ENCODE data around the gene SLC48A1. TPM values are rescaled to one million over a fixed set of nuclear protein-coding genes. Genes with fewer than 3 reads are reported as not detected.

The SLC48A1 gene
- total and polyA plus RNA-seq, 4 donors: 19.7 to 51.3 (median 34.7) TPM

DNA sequence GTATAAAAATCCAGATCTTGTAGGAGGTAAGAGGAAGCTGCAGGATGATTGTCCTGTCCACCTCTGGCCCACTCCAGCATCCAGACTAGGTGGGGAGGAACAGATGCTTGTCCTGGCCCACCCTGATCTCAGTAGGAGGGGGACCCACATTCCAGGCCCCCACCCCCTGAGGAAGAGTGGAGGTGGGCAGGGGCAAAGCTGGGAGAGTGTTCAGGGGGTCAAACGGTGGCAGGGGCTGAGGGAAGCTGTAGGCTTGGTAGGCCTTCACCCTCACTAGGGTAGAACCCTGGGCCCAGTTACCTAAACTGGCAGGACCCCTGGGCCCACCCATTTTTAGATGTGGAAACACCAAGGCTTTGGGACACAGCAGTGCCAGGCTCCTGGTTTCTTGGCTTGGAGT, 4.1 kb downstream of the SLC48A1 start:
- Histone ChIP-seq H3K4me1 (ENCODE audit: control insufficient read depth in 1 of 2, insufficient read depth in 2 of 2, low read length in 2 of 2) (peaks cover 0 to 5% of the 10 kb centered on the region in 2 donors), H3K36me3 (ENCODE audit: control insufficient read depth in 1 of 2, insufficient read depth in 2 of 2, low read length in 1 of 2) (no peaks in the 10 kb centered on the region), H3K9me3 (ENCODE audit: control insufficient read depth, low read length) (no peaks in the 10 kb centered on the region), H3K27me3 (ENCODE audit: control insufficient read depth in 1 of 2, insufficient read depth in 2 of 2, low read length in 1 of 2) (no peaks in the 10 kb centered on the region), H3K27ac (ENCODE audit: low read depth in 1 of 2, low read length in 2 of 2) (peak overlapping the region; percentile 33 to 46), H3K4me3 (ENCODE audit: low read length in 2 of 2) (no peak overlapping the region)
- WGBS, 2 donors: 63 to 71% methylated on average over 1 of the region's 1 CpG
- no peak for DNase-seq
- ATAC-seq (ENCODE audit: low FRiP score): no peak
- intact Hi-C loops (cut with DNase I): loop anchor here in 1 of 2 donors (5.0 kb wide), 1 partner anchor 60 kb away; no protein-coding TSS in a partner anchor

DNA sequence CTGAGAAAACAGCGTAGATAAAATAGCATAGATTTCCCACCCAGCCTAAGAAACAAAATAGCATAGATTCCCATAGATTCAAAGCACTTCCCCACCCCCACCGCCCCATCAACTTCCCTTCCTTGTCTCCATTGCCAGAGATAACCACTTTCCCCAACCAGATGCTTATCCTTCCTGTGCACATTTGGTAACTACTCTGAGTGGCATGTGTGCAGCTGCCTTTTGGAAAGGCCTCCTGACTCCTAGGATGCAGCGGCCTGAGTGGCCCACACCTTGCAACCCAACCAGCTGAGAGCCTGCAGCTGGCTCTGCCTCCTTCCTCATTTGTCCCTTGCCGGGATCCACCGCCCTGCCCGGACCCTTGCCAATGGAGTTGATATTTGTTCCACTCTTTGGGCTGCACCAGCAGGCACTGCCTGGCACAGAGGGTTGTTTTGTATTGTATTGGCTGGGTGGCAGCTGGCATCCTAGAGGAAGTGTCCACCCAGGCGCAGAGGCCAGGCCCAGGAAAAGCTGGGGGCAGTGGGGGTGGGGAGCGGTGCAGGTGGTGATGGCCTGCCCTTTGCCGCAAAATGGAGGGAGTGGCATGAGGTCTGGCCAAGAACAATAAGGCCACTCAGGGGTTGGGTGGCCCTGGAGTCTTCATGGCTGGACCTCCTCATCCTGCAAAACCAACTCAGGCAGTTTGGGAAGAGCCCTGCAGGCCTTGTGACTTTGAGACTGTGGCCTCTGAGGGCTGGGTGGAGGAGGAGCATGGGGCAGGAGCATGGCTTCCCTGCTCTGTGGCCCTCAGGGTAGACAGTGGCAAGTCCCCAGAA, 4.9 kb downstream of the SLC48A1 start:
- no peak for DNase-seq
- H3K4me3 ChIP-seq (ENCODE audit: low read length in 2 of 2): no peak overlapping the region
- no peak for ATAC-seq (ENCODE audit: low FRiP score)

DNA sequence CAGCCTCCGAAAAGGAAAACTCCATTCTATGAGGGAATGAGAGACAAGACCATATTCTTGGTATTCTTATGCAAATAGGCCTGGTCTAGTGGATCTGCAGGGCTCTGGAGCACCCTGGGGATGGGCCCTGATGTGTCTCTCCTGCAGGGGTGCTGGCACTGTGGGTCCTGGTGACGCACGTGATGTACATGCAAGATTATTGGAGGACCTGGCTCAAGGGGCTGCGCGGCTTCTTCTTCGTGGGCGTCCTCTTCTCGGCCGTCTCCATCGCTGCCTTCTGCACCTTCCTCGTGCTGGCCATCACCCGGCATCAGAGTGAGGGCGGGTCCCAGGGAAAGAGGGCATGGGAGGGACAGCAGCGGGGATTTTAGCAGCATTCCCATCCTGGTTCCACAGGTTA, 5.8 kb downstream of the SLC48A1 start:
- Histone ChIP-seq H3K9me3 (ENCODE audit: control insufficient read depth, low read length) (no peaks in the 10 kb centered on the region), H3K4me1 (ENCODE audit: control insufficient read depth in 1 of 2, insufficient read depth in 2 of 2, low read length in 2 of 2) (peaks cover 0 to 5% of the 10 kb centered on the region in 2 donors), H3K36me3 (ENCODE audit: control insufficient read depth in 1 of 2, insufficient read depth in 2 of 2, low read length in 1 of 2) (peaks cover 2% of the 10 kb centered on the region in 2 donors), H3K27ac (ENCODE audit: low read depth in 1 of 2, low read length in 2 of 2) (no peak overlapping the region), H3K4me3 (ENCODE audit: low read length in 2 of 2) (no peak overlapping the region), H3K27me3 (ENCODE audit: control insufficient read depth in 1 of 2, insufficient read depth in 2 of 2, low read length in 1 of 2) (no peaks in the 10 kb centered on the region)
- WGBS, 2 donors: 35 to 36% methylated on average over 14 of the region's 14 CpGs
- DNase-seq: peak in 1 of 2 donors; percentile 76
- intact Hi-C loops (cut with DNase I): loop anchor here (1.0 to 5.0 kb wide), 4 partner anchors 58 to 62 kb away; no protein-coding TSS in a partner anchor
- ATAC-seq (ENCODE audit: low FRiP score): no peak

More for the DNA sequence above, 4.9 kb downstream of the SLC48A1 start:
- peaks cover 0 to 2% of the 10 kb centered on the region in 2 donors for H3K36me3 ChIP-seq (ENCODE audit: control insufficient read depth in 1 of 2, insufficient read depth in 2 of 2, low read length in 1 of 2)
- H3K4me1 ChIP-seq (ENCODE audit: control insufficient read depth in 1 of 2, insufficient read depth in 2 of 2, low read length in 2 of 2): peaks cover 0 to 5% of the 10 kb centered on the region in 2 donors
- intact Hi-C loops (cut with DNase I): loop anchor here (2.0 to 5.0 kb wide), 3 partner anchors 59 to 61 kb away; no protein-coding TSS in a partner anchor
- H3K27me3 ChIP-seq (ENCODE audit: control insufficient read depth in 1 of 2, insufficient read depth in 2 of 2, low read length in 1 of 2): no peaks in the 10 kb centered on the region
- H3K27ac ChIP-seq (ENCODE audit: low read depth in 1 of 2, low read length in 2 of 2): peak overlapping the region in 1 of 2 donors; percentile 9
- 39 to 41% methylated on average over 9 of the region's 9 CpGs for WGBS, 2 donors
- H3K9me3 ChIP-seq (ENCODE audit: control insufficient read depth, low read length): no peaks in the 10 kb centered on the region

DNA sequence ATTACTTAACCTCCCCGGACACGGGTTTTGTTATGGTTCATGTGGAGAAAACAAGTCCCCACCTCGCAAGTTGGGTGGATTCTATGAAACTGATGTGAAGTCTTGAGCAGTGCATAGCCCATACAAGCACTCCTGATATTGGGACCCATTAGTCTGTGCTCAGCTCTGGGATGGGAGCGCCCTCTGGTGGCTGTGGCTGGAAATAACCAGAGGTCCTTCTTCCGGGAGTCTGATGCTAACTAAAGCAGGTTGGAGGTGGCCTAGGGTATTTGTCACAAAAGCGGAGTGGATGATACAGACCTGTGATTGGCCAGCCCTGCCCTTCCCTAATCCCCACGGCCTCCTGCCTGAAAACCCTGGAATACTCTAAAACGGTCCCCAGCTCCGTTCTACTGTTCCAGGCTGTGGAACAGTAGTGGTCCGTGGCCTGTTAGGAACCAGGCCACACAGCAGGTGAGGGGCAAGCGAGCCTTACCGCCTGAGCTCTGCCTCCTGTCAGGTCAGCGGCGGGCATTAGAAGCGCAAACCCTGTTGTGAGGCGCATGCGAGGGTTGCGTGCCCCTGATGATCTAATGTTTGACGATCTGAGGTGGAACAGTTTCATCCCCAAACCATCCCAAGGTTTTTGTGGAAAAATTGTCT, 6.4 kb downstream of the SLC48A1 start:
- no peak overlapping the region for H3K27ac ChIP-seq (ENCODE audit: low read depth in 1 of 2, low read length in 2 of 2)
- intact Hi-C loops (cut with DNase I): loop anchor here (1.0 to 5.0 kb wide), 4 partner anchors 58 to 63 kb away; no protein-coding TSS in a partner anchor
- peak; percentile 88 for ATAC-seq (ENCODE audit: low FRiP score)

DNA sequence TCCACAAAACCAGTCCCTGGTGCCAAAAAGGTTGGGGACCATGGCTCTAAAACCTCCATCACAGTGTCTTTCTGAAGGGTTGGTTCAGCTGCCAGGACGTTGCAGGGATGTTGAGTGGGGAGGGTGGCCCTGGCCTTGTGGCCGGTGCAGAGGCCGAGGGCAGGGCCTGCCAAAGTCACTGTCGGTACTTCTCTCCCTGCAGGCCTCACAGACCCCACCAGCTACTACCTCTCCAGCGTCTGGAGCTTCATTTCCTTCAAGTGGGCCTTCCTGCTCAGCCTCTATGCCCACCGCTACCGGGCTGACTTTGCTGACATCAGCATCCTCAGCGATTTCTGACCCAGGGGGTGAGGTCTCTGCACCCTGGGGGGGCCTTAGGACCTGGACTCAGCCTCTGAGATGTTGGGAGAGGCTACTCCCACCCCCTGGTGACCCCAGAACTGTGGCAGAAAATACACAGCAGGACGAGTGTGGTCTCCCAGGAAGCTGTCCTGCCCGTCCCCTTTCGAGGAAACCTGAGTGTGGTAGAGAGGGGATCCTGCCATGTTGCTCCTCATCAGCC, 7.0 kb downstream of the SLC48A1 start:
- WGBS, 2 donors: 55 to 61% methylated on average over 11 of the region's 11 CpGs
- Histone ChIP-seq H3K9me3 (ENCODE audit: control insufficient read depth, low read length) (no peaks in the 10 kb centered on the region), H3K27ac (ENCODE audit: low read depth in 1 of 2, low read length in 2 of 2) (no peak overlapping the region), H3K4me1 (ENCODE audit: control insufficient read depth in 1 of 2, insufficient read depth in 2 of 2, low read length in 2 of 2) (peaks cover 0 to 3% of the 10 kb centered on the region in 2 donors), H3K27me3 (ENCODE audit: control insufficient read depth in 1 of 2, insufficient read depth in 2 of 2, low read length in 1 of 2) (no peaks in the 10 kb centered on the region), H3K36me3 (ENCODE audit: control insufficient read depth in 1 of 2, insufficient read depth in 2 of 2, low read length in 1 of 2) (peaks cover 3 to 4% of the 10 kb centered on the region in 2 donors), H3K4me3 (ENCODE audit: low read length in 2 of 2) (no peak overlapping the region)
- no peak for ATAC-seq (ENCODE audit: low FRiP score)
- DNase-seq: no peak
- intact Hi-C loops (cut with DNase I): loop anchor here (1.0 to 5.0 kb wide), 4 partner anchors 57 to 63 kb away; no protein-coding TSS in a partner anchor

More for the DNA sequence above, 6.4 kb downstream of the SLC48A1 start:
- Histone ChIP-seq H3K4me3 (ENCODE audit: low read length in 2 of 2) (no peak overlapping the region), H3K27me3 (ENCODE audit: control insufficient read depth in 1 of 2, insufficient read depth in 2 of 2, low read length in 1 of 2) (no peaks in the 10 kb centered on the region), H3K9me3 (ENCODE audit: control insufficient read depth, low read length) (no peaks in the 10 kb centered on the region), H3K4me1 (ENCODE audit: control insufficient read depth in 1 of 2, insufficient read depth in 2 of 2, low read length in 2 of 2) (peaks cover 0 to 5% of the 10 kb centered on the region in 2 donors), H3K36me3 (ENCODE audit: control insufficient read depth in 1 of 2, insufficient read depth in 2 of 2, low read length in 1 of 2) (peaks cover 3 to 4% of the 10 kb centered on the region in 2 donors)
- peak; percentile 92 to 97 for DNase-seq
- 28 to 31% methylated on average over 19 of the region's 19 CpGs for WGBS, 2 donors

DNA sequence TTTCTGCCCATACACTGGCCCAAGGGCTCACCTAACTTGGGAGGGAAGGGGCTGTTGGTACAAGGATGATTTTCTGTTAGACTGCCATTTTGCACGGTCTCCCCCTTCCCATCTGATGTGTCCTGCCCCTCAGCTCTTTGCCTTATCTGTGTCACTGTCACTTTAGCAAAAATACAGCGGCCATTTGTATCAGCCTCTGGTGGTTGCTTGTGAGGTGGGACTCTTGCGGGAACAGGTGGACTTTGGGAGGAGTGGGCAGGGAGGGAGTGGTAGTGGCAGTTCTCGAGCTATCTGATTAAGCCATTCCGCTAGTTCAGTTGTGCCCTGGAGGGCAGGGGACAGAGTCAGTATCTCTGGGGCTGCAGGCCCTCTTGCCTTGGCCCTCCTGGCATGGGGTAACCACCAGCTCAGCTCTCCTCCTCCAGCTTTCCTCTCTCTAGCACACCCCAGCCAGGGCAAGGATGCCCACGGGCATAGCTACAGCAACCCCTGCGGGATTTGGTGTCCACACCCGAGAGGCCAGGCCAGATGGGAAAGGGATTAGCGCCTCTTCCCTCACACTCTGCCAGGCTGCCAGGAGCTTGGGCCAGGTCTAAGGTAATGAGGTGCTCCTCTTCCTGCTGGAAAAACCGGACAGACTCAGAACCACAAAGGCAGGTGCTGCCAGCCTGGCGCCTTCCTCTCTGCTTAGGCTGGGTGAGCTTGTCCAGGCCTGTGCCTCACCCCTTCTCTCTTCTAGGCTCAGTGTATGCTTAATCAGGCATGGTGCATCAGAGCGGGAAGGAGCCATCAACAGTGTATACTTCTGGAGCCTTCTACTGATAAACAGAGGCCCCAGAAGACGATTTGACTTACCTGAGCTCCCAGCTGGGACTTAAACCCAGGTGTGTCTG, 8.7 kb downstream of the SLC48A1 start:
- Histone ChIP-seq H3K27me3 (ENCODE audit: control insufficient read depth in 1 of 2, insufficient read depth in 2 of 2, low read length in 1 of 2) (no peaks in the 10 kb centered on the region), H3K9me3 (ENCODE audit: control insufficient read depth, low read length) (no peaks in the 10 kb centered on the region), H3K4me3 (ENCODE audit: low read length in 2 of 2) (no peak overlapping the region), H3K36me3 (ENCODE audit: control insufficient read depth in 1 of 2, insufficient read depth in 2 of 2, low read length in 1 of 2) (peaks cover 3 to 4% of the 10 kb centered on the region in 2 donors), H3K27ac (ENCODE audit: low read depth in 1 of 2, low read length in 2 of 2) (no peak overlapping the region), H3K4me1 (ENCODE audit: control insufficient read depth in 1 of 2, insufficient read depth in 2 of 2, low read length in 2 of 2) (peaks cover 0 to 3% of the 10 kb centered on the region in 2 donors)
- intact Hi-C loops (cut with DNase I): no loop called here
- WGBS, 2 donors: 56 to 64% methylated on average over 13 of the region's 13 CpGs
- DNase-seq: no peak
- no peak for ATAC-seq (ENCODE audit: low FRiP score)

DNA sequence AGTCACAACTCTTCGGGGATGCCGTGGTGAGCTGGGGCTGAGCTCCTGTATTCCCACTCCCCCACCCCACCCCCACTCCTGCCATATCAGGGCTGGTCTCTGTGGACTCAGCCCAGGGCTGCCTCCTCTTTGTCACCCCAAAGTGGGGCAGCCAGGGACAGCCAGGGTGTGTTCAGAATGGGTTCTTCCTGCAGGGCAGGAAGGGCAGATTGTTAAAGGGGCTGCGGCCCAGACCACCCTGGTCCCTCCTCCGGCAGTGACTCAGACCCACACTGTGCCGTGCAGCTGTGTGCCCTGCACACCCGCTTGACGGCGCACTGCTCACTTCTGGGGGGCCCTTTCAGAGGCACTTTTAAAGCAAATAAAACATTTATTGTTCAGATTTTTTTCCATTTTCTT, 9.3 kb downstream of the SLC48A1 start:
- H3K9me3 ChIP-seq (ENCODE audit: control insufficient read depth, low read length): no peaks in the 10 kb centered on the region
- no peak overlapping the region for H3K27ac ChIP-seq (ENCODE audit: low read depth in 1 of 2, low read length in 2 of 2)
- 68 to 73% methylated on average over 8 of the region's 8 CpGs for WGBS, 2 donors
- no peak for DNase-seq
- H3K4me3 ChIP-seq (ENCODE audit: low read length in 2 of 2): no peak overlapping the region
- no peaks in the 10 kb centered on the region for H3K27me3 ChIP-seq (ENCODE audit: control insufficient read depth in 1 of 2, insufficient read depth in 2 of 2, low read length in 1 of 2)
- peaks cover 0 to 3% of the 10 kb centered on the region in 2 donors for H3K4me1 ChIP-seq (ENCODE audit: control insufficient read depth in 1 of 2, insufficient read depth in 2 of 2, low read length in 2 of 2)
- intact Hi-C loops (cut with DNase I): no loop called here
- ATAC-seq (ENCODE audit: low FRiP score): no peak
- H3K36me3 ChIP-seq (ENCODE audit: control insufficient read depth in 1 of 2, insufficient read depth in 2 of 2, low read length in 1 of 2): peaks cover 3 to 4% of the 10 kb centered on the region in 2 donors
